RWPE1 (cell line): Measurements from ENCODE around the gene EIF6.
"Not testable (repeated sequence)": the region's sequence is repeated elsewhere in the genome, so short reads cannot be mapped to it uniquely, and the experiment has no call there.

Source experiments
- CTCF ChIA-PET: fragments of 350-600 bp; sonication (Branson Sonifier 250); formaldehyde crosslinking; extraction: SDS; loops from one replicate; lab custom pipeline; 2021; lab: Yijun Ruan, JAX
- POLR2A ChIA-PET: fragments of 400-600 bp; formaldehyde crosslinking; extraction: SDS; loops from one replicate; lab custom pipeline; 2020; ENCODE audit warnings: antibody characterized with exemption; ENCODE audit not compliant: low non-redundant PET; lab: Yijun Ruan, JAX
- DNase-seq: peaks from one replicate; pipeline ENCODE4 v3.0.0; 2012; ENCODE audit warnings: low spot score
- H3K27ac ChIP-seq: fragments of 450-650 bp; 2 replicates; pipeline ENCODE4 v1.5.1; 2017
- TF ChIP-seq, protein P1 (sequence below): fragments of 450-650 bp; conservative IDR thresholded peaks from 2 replicates; pipeline ENCODE4 v1.5.1; 2017; ENCODE audit warnings: low read depth, mild to moderate bottlenecking

The EIF6 gene

GRCh38 chr20:35260426-35260825, 24.1 kb downstream of the EIF6 start:
- DNase-seq = no peak
- TF ChIP-seq, protein P1, sequence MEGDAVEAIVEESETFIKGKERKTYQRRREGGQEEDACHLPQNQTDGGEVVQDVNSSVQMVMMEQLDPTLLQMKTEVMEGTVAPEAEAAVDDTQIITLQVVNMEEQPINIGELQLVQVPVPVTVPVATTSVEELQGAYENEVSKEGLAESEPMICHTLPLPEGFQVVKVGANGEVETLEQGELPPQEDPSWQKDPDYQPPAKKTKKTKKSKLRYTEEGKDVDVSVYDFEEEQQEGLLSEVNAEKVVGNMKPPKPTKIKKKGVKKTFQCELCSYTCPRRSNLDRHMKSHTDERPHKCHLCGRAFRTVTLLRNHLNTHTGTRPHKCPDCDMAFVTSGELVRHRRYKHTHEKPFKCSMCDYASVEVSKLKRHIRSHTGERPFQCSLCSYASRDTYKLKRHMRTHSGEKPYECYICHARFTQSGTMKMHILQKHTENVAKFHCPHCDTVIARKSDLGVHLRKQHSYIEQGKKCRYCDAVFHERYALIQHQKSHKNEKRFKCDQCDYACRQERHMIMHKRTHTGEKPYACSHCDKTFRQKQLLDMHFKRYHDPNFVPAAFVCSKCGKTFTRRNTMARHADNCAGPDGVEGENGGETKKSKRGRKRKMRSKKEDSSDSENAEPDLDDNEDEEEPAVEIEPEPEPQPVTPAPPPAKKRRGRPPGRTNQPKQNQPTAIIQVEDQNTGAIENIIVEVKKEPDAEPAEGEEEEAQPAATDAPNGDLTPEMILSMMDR = no peak
- H3K27ac ChIP-seq = peak overlapping the region; percentile 0; the same call in 1 of the 2 replicates
- POLR2A ChIA-PET = no interaction called here
- CTCF ChIA-PET = interaction anchor here (0.5 to 0.8 kb wide), 2 partner anchors 9 to 39 kb away, joined by 3 to 5 read pairs; no protein-coding TSS in a partner anchor

DNA sequence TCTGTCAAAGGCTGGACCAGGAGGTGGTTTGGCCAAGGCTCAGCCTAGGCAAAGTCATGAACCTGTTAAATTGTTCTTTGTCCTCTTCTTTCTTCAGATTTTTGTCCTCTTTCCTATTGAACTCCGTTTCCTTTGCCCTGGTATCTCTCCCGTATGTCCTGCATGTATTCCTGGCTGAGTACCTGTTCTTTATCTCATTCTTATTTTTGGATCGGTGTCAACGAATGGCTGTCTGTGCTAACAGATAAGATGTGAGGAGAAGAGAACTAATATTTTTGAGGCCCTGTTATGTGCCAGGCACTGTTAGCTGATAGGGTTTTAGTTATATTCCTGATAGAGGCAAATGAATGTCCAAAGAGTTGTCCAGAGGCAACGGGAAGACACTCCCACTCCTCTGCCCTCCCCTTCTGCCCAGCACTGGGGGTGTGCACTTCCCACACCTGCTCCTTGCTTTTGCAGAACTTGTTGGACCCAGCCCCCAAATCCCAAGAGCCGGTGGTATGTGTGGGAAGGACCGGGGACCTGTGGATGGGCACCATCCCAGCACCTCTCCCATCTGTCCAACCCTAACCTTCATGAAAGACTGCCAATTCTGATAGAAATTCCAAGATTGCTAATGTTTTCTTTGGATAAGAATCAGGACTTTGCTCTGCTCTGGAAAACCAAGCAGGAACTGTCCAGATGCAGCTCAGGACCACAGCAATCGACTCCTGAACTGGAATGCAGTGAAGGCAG, 27.2 kb downstream of the EIF6 start:
- DNase-seq = no peak
- H3K27ac ChIP-seq = peak overlapping the region; percentile 51
- TF ChIP-seq, protein P1 = no peak
- POLR2A ChIA-PET = no interaction called here
- CTCF ChIA-PET = no interaction called here

DNA sequence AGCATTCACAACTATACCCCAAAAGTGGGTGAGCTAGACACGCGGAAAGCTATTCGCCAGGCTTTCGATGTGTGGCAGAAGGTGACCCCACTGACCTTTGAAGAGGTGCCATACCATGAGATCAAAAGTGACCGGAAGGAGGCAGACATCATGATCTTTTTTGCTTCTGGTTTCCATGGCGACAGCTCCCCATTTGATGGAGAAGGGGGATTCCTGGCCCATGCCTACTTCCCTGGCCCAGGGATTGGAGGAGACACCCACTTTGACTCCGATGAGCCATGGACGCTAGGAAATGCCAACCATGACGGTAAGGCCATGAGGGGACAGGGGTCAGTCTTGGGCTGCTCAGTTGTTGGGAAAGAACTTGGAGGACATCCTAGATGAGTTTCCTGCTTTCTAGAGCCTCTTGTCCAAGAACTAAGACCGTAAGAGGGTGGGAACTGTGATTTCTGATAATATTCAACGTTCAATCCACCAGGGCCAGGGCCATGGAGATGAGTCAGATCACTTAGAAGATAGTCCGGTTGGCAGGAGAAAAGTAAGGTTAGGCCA, 30.0 kb downstream of the EIF6 start:
- TF ChIP-seq, protein P1 = no peak
- no peak for DNase-seq
- CTCF ChIA-PET = interaction anchor here (0.6 kb wide), 1 partner anchor 10 kb away, joined by 3 read pairs; no protein-coding TSS in a partner anchor
- no peak overlapping the region for H3K27ac ChIP-seq
- POLR2A ChIA-PET = interaction anchor here (0.5 kb wide), 1 partner anchor 89 kb away, joined by 11 read pairs; no protein-coding TSS in a partner anchor

DNA sequence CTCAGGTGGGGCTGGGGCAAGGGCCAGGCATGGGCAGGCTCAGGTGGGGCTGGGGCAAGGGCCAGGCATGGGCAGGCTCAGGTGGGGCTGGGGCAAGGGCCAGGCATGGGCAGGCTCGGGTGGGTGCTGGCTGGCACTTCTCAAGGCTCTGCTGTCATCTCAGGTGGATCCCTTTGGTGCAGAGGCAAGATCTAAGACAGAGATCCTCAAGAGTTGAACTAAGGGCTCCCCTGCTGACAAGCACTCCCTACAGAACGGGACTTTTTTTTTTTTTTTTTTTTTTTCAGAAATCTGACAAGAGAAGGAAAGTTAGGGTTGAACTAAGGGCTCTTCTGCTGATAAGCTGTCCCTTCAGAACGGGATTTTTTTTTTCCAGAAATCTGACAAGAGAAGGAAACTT, 31.6 kb downstream of the EIF6 start:
- CTCF ChIA-PET = interaction anchor here (0.6 kb wide), 3 partner anchors 147 to 194 kb away, joined by 3 read pairs; no protein-coding TSS in a partner anchor
- TF ChIP-seq, protein P1 = no peak
- POLR2A ChIA-PET = no interaction called here
- DNase-seq = no peak
- H3K27ac ChIP-seq = no peak overlapping the region

- POLR2A ChIA-PET, DNase-seq, H3K27ac ChIP-seq: not testable (repeated sequence)
- CTCF ChIA-PET = interaction anchor here (0.6 kb wide), 2 partner anchors 194 to 269 kb away, joined by 3 to 5 read pairs; no protein-coding TSS in a partner anchor
Observed at GRCh38 chr20:35252598-35252997, 32.0 kb downstream of the EIF6 start.

- DNase-seq = no peak
- TF ChIP-seq, protein P1 = no peak
- ChIA-PET POLR2A (no interaction called here), CTCF (interaction anchor here (0.6 to 1.2 kb wide), 2 partner anchors 107 to 269 kb away, joined by 3 to 5 read pairs; no protein-coding TSS in a partner anchor)
- H3K27ac ChIP-seq = no peak overlapping the region
Observed at GRCh38 chr20:35252037-35252461, 32.5 kb downstream of the EIF6 start.
